ENCODE results near the gene C1QTNF1. TPM values are rescaled to one million over a fixed set of nuclear protein-coding genes. Genes with fewer than 3 reads are reported as not detected.

The C1QTNF1 gene
- total and polyA plus RNA-seq, 2 experiments from 2014 or later, result 9.5 to 13.3 TPM

DNA sequence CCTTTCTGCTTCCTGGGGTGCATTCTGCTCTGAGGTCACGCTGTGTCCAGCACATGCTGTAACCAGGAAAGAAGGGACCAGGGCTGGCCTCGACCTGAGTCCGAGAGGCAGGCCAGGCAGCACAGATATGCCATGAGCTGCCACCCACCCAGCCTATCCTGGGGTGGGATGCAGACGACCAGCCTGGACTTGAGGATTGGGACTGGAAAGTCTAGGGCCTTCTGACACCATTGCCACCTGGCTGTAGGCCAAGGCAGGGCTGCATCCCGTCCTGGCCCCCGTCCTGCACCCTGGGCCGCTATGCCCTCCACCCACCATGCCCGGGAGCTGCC is 65.0 kb downstream of the C1QTNF1 start:
- no peak for DNase-seq (ENCODE audit: low spot score)
- Histone ChIP-seq H3K4me1 (ENCODE audit: insufficient read depth) (no peaks in the 10 kb centered on the region), H3K9me3 (ENCODE audit: low read depth) (no peaks in the 10 kb centered on the region), H2AFZ (no peak overlapping the region), H3K79me2 (no peaks in the 10 kb centered on the region), H3K36me3 (replicated peaks; ENCODE audit: insufficient read depth, low read depth) (no peaks in the 10 kb centered on the region), H4K20me1 (ENCODE audit: insufficient read depth, poor library complexity, severe bottlenecking) (peaks cover 2% of the 10 kb centered on the region), H3K27me3 (no peaks in the 10 kb centered on the region), H3K9me2 (replicated peaks; ENCODE audit: insufficient read depth) (no peaks in the 10 kb centered on the region), H3K4me3 (no peak overlapping the region), H3K27ac (no peak overlapping the region), H3K4me2 (no peak overlapping the region)
- TF ChIP-seq EZH2phosphoT487 (IDR thresholded peaks at IDR 0.05; ENCODE audit: low read depth, severe bottlenecking, unreplicated experiment), result no peak
- TF ChIP-seq EZH2 (IDR thresholded peaks at IDR 0.05; ENCODE audit: borderline replicate concordance), result no peak
- TF ChIP-seq CTCF (IDR thresholded peaks at IDR 0.05; ENCODE audit: poor library complexity), result no peak
- 86% methylated on average over 8 of the region's 8 CpGs for WGBS (ENCODE audit: low lambda C conversion rate, missing lambda C conversion rate)

DNA sequence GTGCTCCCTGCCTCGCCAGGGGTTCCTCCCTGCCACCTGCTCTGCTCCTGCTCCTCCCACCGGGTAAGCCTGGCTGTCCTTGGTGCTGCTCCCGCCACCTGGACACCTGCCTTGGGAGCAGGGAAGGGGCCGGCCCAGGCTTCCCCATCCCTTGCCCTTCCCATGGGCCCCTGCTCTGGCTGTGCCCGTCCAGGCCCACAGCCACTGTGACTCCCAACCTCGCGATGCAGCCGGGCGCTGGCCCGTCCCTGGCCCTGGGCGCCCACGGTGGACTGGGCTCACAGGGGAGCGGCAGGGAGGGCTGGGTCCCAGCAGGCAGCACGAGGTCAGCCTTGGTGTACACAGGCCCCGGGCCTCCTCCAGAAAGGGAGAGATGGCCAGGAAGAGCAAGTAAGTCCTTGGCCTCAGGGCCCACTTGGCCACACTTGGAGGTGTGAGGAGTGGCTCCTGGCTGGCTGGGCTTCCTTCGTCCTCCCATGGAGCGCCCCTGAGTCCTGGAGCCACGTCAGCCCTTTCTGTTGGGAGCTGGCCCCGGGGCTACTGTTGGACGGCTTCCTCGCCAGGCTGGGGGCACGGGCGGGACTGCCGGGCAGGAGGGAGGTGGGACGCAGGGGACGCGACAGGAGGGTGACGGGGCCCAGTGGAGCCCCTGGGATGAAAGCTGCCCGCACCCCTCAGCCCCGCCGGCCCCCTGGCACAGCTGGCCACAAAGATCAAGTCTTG is 65.9 kb downstream of the C1QTNF1 start:
- H2AFZ ChIP-seq, result no peak overlapping the region
- DNase-seq (ENCODE audit: low spot score), result no peak
- no peak overlapping the region for H3K4me2 ChIP-seq
- 83% methylated on average over 22 of the region's 31 CpGs for whole genome bisulfite sequencing (ENCODE audit: low lambda C conversion rate, missing lambda C conversion rate)
- no peaks in the 10 kb centered on the region for H3K9me2 ChIP-seq (replicated peaks; ENCODE audit: insufficient read depth)
- no peak for TF ChIP-seq CTCF (IDR thresholded peaks at IDR 0.05; ENCODE audit: poor library complexity)
- TF ChIP-seq EZH2phosphoT487 (IDR thresholded peaks at IDR 0.05; ENCODE audit: low read depth, severe bottlenecking, unreplicated experiment), result no peak
- TF ChIP-seq EZH2 (IDR thresholded peaks at IDR 0.05; ENCODE audit: borderline replicate concordance), result no peak
- no peaks in the 10 kb centered on the region for H3K79me2 ChIP-seq
- H3K4me1 ChIP-seq (ENCODE audit: insufficient read depth), result no peaks in the 10 kb centered on the region
- peaks cover 2% of the 10 kb centered on the region for H4K20me1 ChIP-seq (ENCODE audit: insufficient read depth, poor library complexity, severe bottlenecking)
- no peaks in the 10 kb centered on the region for H3K9me3 ChIP-seq (ENCODE audit: low read depth)
- no peaks in the 10 kb centered on the region for H3K36me3 ChIP-seq (replicated peaks; ENCODE audit: insufficient read depth, low read depth)
- no peak overlapping the region for H3K27ac ChIP-seq
- no peak overlapping the region for H3K4me3 ChIP-seq
- no peaks in the 10 kb centered on the region for H3K27me3 ChIP-seq

DNA sequence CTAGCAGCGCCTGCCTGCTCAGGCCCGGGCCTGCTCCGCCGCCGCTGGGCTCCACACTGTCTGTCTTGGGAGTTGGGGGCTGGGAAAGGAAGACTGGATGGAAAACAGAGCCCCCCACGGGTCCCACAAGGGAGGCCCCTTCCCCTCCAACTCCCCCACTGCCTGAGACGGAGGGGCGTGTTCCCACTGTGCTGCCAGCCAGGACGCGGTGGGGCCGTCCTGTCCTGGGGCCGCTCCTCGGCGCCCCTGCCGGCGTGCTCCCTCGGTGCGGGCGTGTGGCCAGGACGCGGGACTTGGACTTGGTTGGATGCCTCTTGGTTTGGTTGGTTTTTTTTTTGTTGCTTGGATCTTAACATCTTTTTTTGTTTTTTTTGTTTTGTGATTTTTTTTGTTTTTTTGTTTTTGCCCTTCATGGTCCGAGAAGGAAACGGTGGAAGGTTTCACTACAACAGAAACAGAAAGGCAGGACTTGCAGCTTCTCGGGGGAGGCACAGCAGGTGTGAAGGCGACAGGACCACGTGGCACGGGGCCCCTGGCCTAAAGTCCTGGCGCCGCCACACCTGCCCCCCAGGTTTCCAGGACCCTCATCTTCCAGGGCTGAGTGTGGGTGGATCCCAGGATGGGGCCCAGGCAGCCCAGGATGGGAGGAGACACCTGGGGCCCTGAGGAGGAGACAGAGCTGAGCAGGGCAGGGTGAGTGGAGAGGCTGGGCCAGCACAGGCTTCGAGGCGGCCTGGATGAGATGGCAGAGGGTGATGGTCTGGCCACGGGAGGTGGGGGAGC is 66.7 kb downstream of the C1QTNF1 start:
- H3K79me2 ChIP-seq, result no peaks in the 10 kb centered on the region
- no peaks in the 10 kb centered on the region for H3K9me3 ChIP-seq (ENCODE audit: low read depth)
- H3K4me2 ChIP-seq, result no peak overlapping the region
- H4K20me1 ChIP-seq (ENCODE audit: insufficient read depth, poor library complexity, severe bottlenecking), result peaks cover 2% of the 10 kb centered on the region
- no peak for DNase-seq (ENCODE audit: low spot score)
- H3K27ac ChIP-seq, result no peak overlapping the region
- H3K4me1 ChIP-seq (ENCODE audit: insufficient read depth), result no peaks in the 10 kb centered on the region
- TF ChIP-seq EZH2 (IDR thresholded peaks at IDR 0.05; ENCODE audit: borderline replicate concordance), result no peak
- peak; percentile 10 for TF ChIP-seq CTCF (IDR thresholded peaks at IDR 0.05; ENCODE audit: poor library complexity)
- no peaks in the 10 kb centered on the region for H3K9me2 ChIP-seq (replicated peaks; ENCODE audit: insufficient read depth)
- WGBS (ENCODE audit: low lambda C conversion rate, missing lambda C conversion rate), result 72% methylated on average over 26 of the region's 32 CpGs
- no peak overlapping the region for H3K4me3 ChIP-seq
- H3K27me3 ChIP-seq, result no peaks in the 10 kb centered on the region
- H3K36me3 ChIP-seq (replicated peaks; ENCODE audit: insufficient read depth, low read depth), result no peaks in the 10 kb centered on the region
- no peak overlapping the region for H2AFZ ChIP-seq

Measured in hepatocyte (in vitro differentiated cells).